Trophoblast cell (in vitro differentiated cells and primary cell): ENCODE measurements around the gene POU2F2.

Experiments used
- DNase-seq, 2 donors: peaks; one replicate each; pipeline ENCODE4 v3.0.0-alpha.2; 2016
- H2AFZ ChIP-seq: 2 replicates; pipeline ENCODE4 v1.6.1; 2013; ENCODE audit warnings: low read length, moderate library complexity, mild to moderate bottlenecking; ENCODE audit not compliant: insufficient read depth, poor library complexity
- H2AK5ac ChIP-seq: 2 replicates; pipeline ENCODE4 v1.6.1; 2013; ENCODE audit warnings: mild to moderate bottlenecking, low read length
- H2BK120ac ChIP-seq: 2 replicates; pipeline ENCODE4 v1.6.1; 2013; ENCODE audit warnings: low read length, mild to moderate bottlenecking, moderate library complexity; ENCODE audit not compliant: insufficient read depth, poor library complexity
- H2BK12ac ChIP-seq: 2 replicates; pipeline ENCODE4 v1.6.1; 2013; ENCODE audit warnings: mild to moderate bottlenecking, low read length, moderate library complexity
- H2BK5ac ChIP-seq: 2 replicates; pipeline ENCODE4 v1.6.1; 2013; ENCODE audit warnings: low read length, low read depth, moderate library complexity, mild to moderate bottlenecking; ENCODE audit not compliant: poor library complexity
- H3K14ac ChIP-seq: 2 replicates; pipeline ENCODE4 v1.6.1; 2013; ENCODE audit warnings: mild to moderate bottlenecking, low read length
- H3K18ac ChIP-seq: 2 replicates; pipeline ENCODE4 v1.6.1; 2013; ENCODE audit warnings: mild to moderate bottlenecking, low read length
- H3K23ac ChIP-seq: 2 replicates; pipeline ENCODE4 v1.6.1; 2013; ENCODE audit warnings: low read length
- H3K27ac ChIP-seq: 2 replicates; pipeline ENCODE4 v1.5.1; 2013; ENCODE audit warnings: low read depth, mild to moderate bottlenecking, inconsistent platforms, low read length, moderate library complexity
- H3K27me3 ChIP-seq: 2 replicates; pipeline ENCODE4 v1.6.1; 2013; ENCODE audit warnings: inconsistent platforms, mild to moderate bottlenecking, low read length, moderate library complexity; ENCODE audit not compliant: insufficient read depth
- H3K36me3 ChIP-seq, 2 experiments: 1 replicate in 1 of 2; 2 replicates in 1 of 2; pipeline ENCODE4 v1.6.1; 2013; ENCODE audit warnings: low read length in 2 of 2, mild to moderate bottlenecking in 2 of 2, moderate library complexity in 1 of 2; ENCODE audit not compliant: insufficient read depth in 2 of 2, control insufficient read depth in 1 of 2
- H3K4ac ChIP-seq: 2 replicates; pipeline ENCODE4 v1.6.1; 2013; ENCODE audit warnings: low read depth, mild to moderate bottlenecking, low read length, moderate library complexity
- H3K4me1 ChIP-seq, 2 experiments: 1 replicate in 1 of 2; 2 replicates in 1 of 2; pipeline ENCODE4 v1.6.1; 2013; ENCODE audit warnings: low read length in 2 of 2, mild to moderate bottlenecking in 2 of 2, moderate library complexity in 1 of 2; ENCODE audit not compliant: insufficient read depth in 2 of 2, control insufficient read depth in 1 of 2
- H3K4me2 ChIP-seq: 2 replicates; pipeline ENCODE4 v1.6.1; 2013; ENCODE audit warnings: inconsistent platforms, mild to moderate bottlenecking, low read length, moderate library complexity
- H3K4me3 ChIP-seq: 2 replicates; pipeline ENCODE4 v1.5.1; 2013; ENCODE audit warnings: mild to moderate bottlenecking, low read depth, low read length, inconsistent platforms
- H3K79me1 ChIP-seq: one replicate; pipeline ENCODE4 v1.6.1; 2013; ENCODE audit warnings: low read length
- H3K79me2 ChIP-seq: 2 replicates; pipeline ENCODE4 v1.6.1; 2013; ENCODE audit warnings: low read length, mild to moderate bottlenecking; ENCODE audit not compliant: control insufficient read depth, insufficient read depth, poor library complexity
- H3K9ac ChIP-seq: 2 replicates; pipeline ENCODE4 v1.6.1; 2013; ENCODE audit warnings: mild to moderate bottlenecking, low read length
- H3K9me3 ChIP-seq: 2 replicates; pipeline ENCODE4 v1.6.1; 2013; ENCODE audit warnings: low read depth, mild to moderate bottlenecking, control low read depth, inconsistent platforms, low read length; ENCODE audit not compliant: insufficient read depth
- H4K12ac ChIP-seq: 2 replicates; pipeline ENCODE4 v1.6.1; 2013; ENCODE audit warnings: low read depth, mild to moderate bottlenecking, low read length, moderate library complexity
- H4K8ac ChIP-seq: 2 replicates; pipeline ENCODE4 v1.6.1; 2013; ENCODE audit warnings: low read depth, mild to moderate bottlenecking, low read length, moderate library complexity
- H4K91ac ChIP-seq: one replicate; pipeline ENCODE4 v1.6.1; 2013; ENCODE audit warnings: low read depth, mild to moderate bottlenecking, low read length, moderate library complexity
- WGBS: extraction: QIAGEN DNeasy Blood & Tissue Kit; methylation state at CpG from one replicate; pipeline ENCODE4 v1.1.7; 2013; ENCODE audit warnings: missing lambda C conversion rate; ENCODE audit not compliant: insufficient read length, insufficient coverage; ENCODE audit errors: extremely low coverage; 5-methylcytosine and 5-hydroxymethylcytosine counted together

The POU2F2 gene

DNA sequence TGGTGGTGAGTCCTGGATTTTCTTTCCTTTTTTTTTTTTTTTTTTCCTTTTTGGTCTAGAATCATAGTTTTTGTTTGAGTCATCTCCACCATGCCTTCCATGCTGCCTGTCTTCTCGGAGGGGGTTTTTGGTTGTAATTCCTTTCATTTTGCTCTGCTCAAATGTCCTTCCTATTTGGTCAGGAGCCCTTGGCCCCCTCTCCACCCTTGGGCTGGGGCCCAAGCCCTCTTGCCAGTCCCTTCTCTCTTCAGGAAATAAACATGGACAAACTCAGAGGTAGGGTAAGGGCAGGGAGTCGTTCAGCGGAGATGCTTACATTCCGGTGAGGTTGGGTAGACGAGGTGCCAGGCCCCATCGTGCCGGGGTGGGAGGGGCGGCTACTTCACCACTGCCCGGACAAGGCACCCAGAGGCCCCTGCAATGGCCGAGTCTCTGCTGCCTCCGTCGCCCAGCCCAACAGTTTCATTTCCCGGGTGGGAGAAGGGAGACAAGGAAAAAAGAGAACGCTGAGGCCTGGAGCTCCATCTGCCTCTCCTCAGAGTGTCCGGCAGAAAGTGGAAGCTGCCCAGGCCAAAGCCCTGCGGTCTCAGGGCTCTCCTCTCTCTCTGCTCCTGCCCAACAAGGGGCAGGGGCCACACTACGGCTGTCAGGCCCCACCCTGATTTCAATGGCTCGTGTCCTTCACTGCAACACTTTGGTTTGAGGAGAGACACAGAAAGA lies 43.6 kb downstream of the POU2F2 start:
- Histone ChIP-seq H4K12ac (no peak overlapping the region), H3K18ac (no peak overlapping the region), H3K4ac (no peak overlapping the region), H2AFZ (no peak overlapping the region), H3K36me3 (peaks cover 0 to 1% of the 10 kb centered on the region in 2 experiments), H2AK5ac (no peak overlapping the region), H2BK5ac (no peak overlapping the region), H3K27me3 (no peaks in the 10 kb centered on the region), H4K8ac (no peak overlapping the region), H2BK12ac (peak overlapping the region; percentile 23), H3K4me3 (no peak overlapping the region), H4K91ac (no peak overlapping the region), H3K4me2 (no peak overlapping the region), H3K14ac (no peak overlapping the region), H3K79me1 (no peaks in the 10 kb centered on the region), H2BK120ac (no peak overlapping the region), H3K4me1 (peaks cover 7 to 8% of the 10 kb centered on the region in 2 experiments), H3K9me3 (peaks cover 2% of the 10 kb centered on the region), H3K27ac (no peak overlapping the region), H3K79me2 (no peaks in the 10 kb centered on the region), H3K9ac (no peak overlapping the region), H3K23ac (no peak overlapping the region)
- DNase-seq: no peak
- no CpG with 5 or more reads among the region's 18 CpGs for WGBS

GRCh38 chr19:42086770-42087550 lies 45.3 kb downstream of the POU2F2 start:
- Histone ChIP-seq H3K14ac (no peak overlapping the region), H2AK5ac (no peak overlapping the region), H2BK5ac (no peak overlapping the region), H3K4me3 (no peak overlapping the region), H3K4ac (no peak overlapping the region), H3K9ac (no peak overlapping the region), H3K27ac (no peak overlapping the region), H3K36me3 (peaks cover 0 to 5% of the 10 kb centered on the region in 2 experiments), H3K27me3 (no peaks in the 10 kb centered on the region), H4K12ac (no peak overlapping the region), H2AFZ (no peak overlapping the region), H3K79me2 (no peaks in the 10 kb centered on the region), H2BK12ac (no peak overlapping the region), H3K23ac (no peak overlapping the region), H4K91ac (no peak overlapping the region), H3K9me3 (no peaks in the 10 kb centered on the region), H3K4me1 (peaks cover 7 to 8% of the 10 kb centered on the region in 2 experiments), H3K4me2 (no peak overlapping the region), H4K8ac (no peak overlapping the region), H3K18ac (no peak overlapping the region), H3K79me1 (no peaks in the 10 kb centered on the region), H2BK120ac (no peak overlapping the region)
- no peak for DNase-seq
- no CpG with 5 or more reads among the region's 11 CpGs for WGBS

DNA sequence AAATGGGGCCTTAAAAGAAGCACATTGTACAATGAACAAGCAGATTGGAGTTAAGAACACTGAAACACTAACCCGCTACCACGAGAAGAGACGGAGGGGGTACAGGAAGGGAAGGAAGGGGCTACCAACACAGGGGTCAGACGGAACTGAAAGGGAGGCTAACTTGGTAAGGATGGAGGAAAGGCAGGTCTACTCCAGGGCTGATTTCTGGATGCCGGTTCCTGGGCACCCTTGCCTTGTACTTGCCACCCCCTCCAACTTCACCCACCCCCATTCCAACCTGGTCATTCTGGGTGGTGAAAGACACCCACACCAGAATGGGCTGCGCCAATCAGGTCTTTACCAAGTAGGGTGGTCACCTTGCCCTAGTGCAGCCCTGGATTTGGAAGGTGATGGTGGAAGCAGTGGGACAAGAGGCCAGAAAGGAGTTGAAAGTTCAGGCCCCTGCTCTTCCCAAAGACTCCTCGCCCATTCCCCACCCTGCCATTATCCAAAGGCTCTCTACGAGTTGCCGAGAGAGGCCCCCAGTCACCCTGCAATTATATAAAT lies 46.0 kb downstream of the POU2F2 start:
- no CpG with 5 or more reads among the region's 9 CpGs for WGBS
- DNase-seq: no peak

DNA sequence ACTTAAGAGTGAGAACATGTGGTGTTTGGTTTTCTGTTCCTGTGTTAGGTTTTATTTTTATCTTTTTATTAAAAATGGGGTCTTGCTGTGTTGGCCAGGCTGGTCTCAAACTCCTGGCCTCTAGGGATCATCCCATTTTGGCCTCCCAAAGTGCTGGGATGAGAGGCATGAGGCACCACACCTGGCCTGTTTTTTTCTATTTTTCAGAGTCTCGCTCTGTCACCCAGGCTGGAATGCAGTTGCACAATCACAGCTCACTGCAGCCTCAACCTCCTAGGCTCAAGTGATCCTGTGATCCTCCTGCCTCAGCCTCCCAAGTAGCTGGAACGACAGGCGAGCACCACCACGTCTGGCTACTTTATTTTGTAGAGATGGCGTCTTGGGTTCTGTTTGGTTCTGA lies 48.7 kb downstream of the POU2F2 start:
- Histone ChIP-seq H3K9me3 (peaks cover 3% of the 10 kb centered on the region), H3K79me1 (no peaks in the 10 kb centered on the region), H4K8ac (no peak overlapping the region), H2BK120ac (no peak overlapping the region), H2AK5ac (no peak overlapping the region), H3K36me3 (peaks cover 31 to 38% of the 10 kb centered on the region in 2 experiments), H3K4me2 (no peak overlapping the region), H3K9ac (no peak overlapping the region), H3K27me3 (no peaks in the 10 kb centered on the region), H2BK5ac (no peak overlapping the region), H3K18ac (no peak overlapping the region), H3K4me1 (peaks cover 3 to 10% of the 10 kb centered on the region in 2 experiments), H3K14ac (no peak overlapping the region), H4K91ac (no peak overlapping the region), H4K12ac (no peak overlapping the region), H2AFZ (no peak overlapping the region), H3K4me3 (no peak overlapping the region), H3K27ac (no peak overlapping the region), H3K23ac (no peak overlapping the region), H3K4ac (no peak overlapping the region), H3K79me2 (no peaks in the 10 kb centered on the region), H2BK12ac (no peak overlapping the region)
- no CpG with 5 or more reads among the region's 5 CpGs for WGBS
- DNase-seq: peak; percentile 35 to 65

More for the DNA sequence above, 46.0 kb downstream of the POU2F2 start:
- H3K79me2 ChIP-seq: no peaks in the 10 kb centered on the region
- no peak overlapping the region for H2BK120ac ChIP-seq
- H3K4me1 ChIP-seq: peaks cover 7 to 8% of the 10 kb centered on the region in 2 experiments
- H2BK12ac ChIP-seq: no peak overlapping the region
- H2BK5ac ChIP-seq: no peak overlapping the region
- no peak overlapping the region for H4K12ac ChIP-seq
- H4K8ac ChIP-seq: no peak overlapping the region
- no peak overlapping the region for H2AK5ac ChIP-seq
- no peak overlapping the region for H3K4me2 ChIP-seq
- H3K18ac ChIP-seq: no peak overlapping the region
- peaks cover 3 to 11% of the 10 kb centered on the region in 2 experiments for H3K36me3 ChIP-seq
- H3K4ac ChIP-seq: no peak overlapping the region
- no peaks in the 10 kb centered on the region for H3K79me1 ChIP-seq
- H3K14ac ChIP-seq: no peak overlapping the region
- H3K27ac ChIP-seq: no peak overlapping the region
- no peak overlapping the region for H3K23ac ChIP-seq
- no peak overlapping the region for H4K91ac ChIP-seq
- no peak overlapping the region for H2AFZ ChIP-seq
- no peaks in the 10 kb centered on the region for H3K27me3 ChIP-seq
- H3K9ac ChIP-seq: no peak overlapping the region
- H3K4me3 ChIP-seq: no peak overlapping the region
- no peaks in the 10 kb centered on the region for H3K9me3 ChIP-seq
